Neural cell (in vitro differentiated cells): ENCODE measurements around the gene TLCD5. TPM values are rescaled to one million over a fixed set of nuclear protein-coding genes. Genes with fewer than 3 reads are reported as not detected.

Experiments used
- H2AFZ ChIP-seq: fragments of 200-600, 300-800 bp; sonication (generic), shearing (Covaris generic); 2 replicates; pipeline ENCODE4 v1.6.0; 2014; ENCODE audit warnings: low read depth, mild to moderate bottlenecking, antibody characterized with exemption, low read length, moderate library complexity
- H3F3A ChIP-seq: fragments of 200-600 bp; shearing (Covaris generic); 2 replicates; pipeline ENCODE4 v1.6.1; 2016; ENCODE audit warnings: mild to moderate bottlenecking, moderate library complexity, mixed read lengths, antibody characterized with exemption, low read length; ENCODE audit not compliant: insufficient read depth, poor library complexity, severe bottlenecking
- H3K27ac ChIP-seq: fragments of 200-600, 300-800 bp; sonication (generic), shearing (Covaris generic); 2 replicates; pipeline ENCODE4 v1.5.1; 2014; ENCODE audit warnings: mild to moderate bottlenecking, low read length, moderate library complexity
- H3K27me3 ChIP-seq: fragments of 300-800, 200-600 bp; sonication (generic), shearing (Covaris generic); 2 replicates; pipeline ENCODE4 v1.6.0; 2014; ENCODE audit warnings: mild to moderate bottlenecking, low read depth, low read length, moderate library complexity; ENCODE audit not compliant: insufficient read depth
- H3K36me3 ChIP-seq: fragments of 300-800, 200-600 bp; sonication (generic), shearing (Covaris generic); 2 replicates; pipeline ENCODE4 v1.5.1; 2014; ENCODE audit warnings: mild to moderate bottlenecking, antibody characterized with exemption, low read length, moderate library complexity; ENCODE audit not compliant: insufficient read depth
- H3K4me2 ChIP-seq: fragments of 300-800, 200-600 bp; sonication (generic), shearing (Covaris generic); 2 replicates; pipeline ENCODE4 v1.6.0; 2014; ENCODE audit warnings: mild to moderate bottlenecking, low read length
- H3K4me3 ChIP-seq: fragments of 300-800, 200-600 bp; sonication (generic), shearing (Covaris generic); 2 replicates; pipeline ENCODE4 v1.5.1; 2014; ENCODE audit warnings: mild to moderate bottlenecking, low read length, moderate library complexity
- H3K79me2 ChIP-seq: fragments of 200-600 bp; shearing (Covaris generic); replicated peaks from 2 replicates; pipeline ENCODE4 v1.6.0; 2014; ENCODE audit warnings: mild to moderate bottlenecking, low read length, moderate library complexity; ENCODE audit not compliant: insufficient read depth
- H3K9ac ChIP-seq: fragments of 300-800, 200-600 bp; sonication (generic), shearing (Covaris generic); 2 replicates; pipeline ENCODE4 v1.6.1; 2016; ENCODE audit warnings: mild to moderate bottlenecking, low read length, mixed read lengths
- H3K9me2 ChIP-seq: fragments of 200-600 bp; shearing (Covaris generic); 2 replicates; pipeline ENCODE4 v1.6.1; 2016; ENCODE audit warnings: mild to moderate bottlenecking, low read length, mixed read lengths; ENCODE audit not compliant: insufficient read depth
- H3K9me3 ChIP-seq: fragments of 200-600, 300-800 bp; sonication (generic), shearing (Covaris generic); 2 replicates; pipeline ENCODE4 v1.6.1; 2016; ENCODE audit warnings: mild to moderate bottlenecking, mixed run types, low read length, moderate library complexity, mixed read lengths
- H4K20me1 ChIP-seq: fragments of 200-600 bp; shearing (Covaris generic); 2 replicates; pipeline ENCODE4 v1.6.1; 2016; ENCODE audit warnings: mild to moderate bottlenecking, mixed run types; ENCODE audit not compliant: insufficient read depth
- CTCF ChIP-seq: fragments of 450-650 bp; IDR thresholded peaks from 2 replicates; pipeline ENCODE4 v1.5.1; 2014; ENCODE audit warnings: antibody characterized with exemption, mild to moderate bottlenecking, moderate library complexity; ENCODE audit not compliant: poor library complexity, severe bottlenecking
- EP300 ChIP-seq: fragments of 450-650 bp; conservative IDR thresholded peaks from 2 replicates; pipeline ENCODE4 v1.6.1; 2014; ENCODE audit warnings: antibody characterized with exemption, mild to moderate bottlenecking, moderate library complexity; ENCODE audit not compliant: poor library complexity, severe bottlenecking
- EZH2 ChIP-seq: fragments of 200-600, 300-800 bp; shearing (Covaris generic), sonication (generic); IDR thresholded peaks from 2 replicates; pipeline ENCODE4 v1.6.1; 2014; ENCODE audit warnings: antibody characterized with exemption, low read length, borderline replicate concordance, mild to moderate bottlenecking; ENCODE audit not compliant: insufficient read depth, poor library complexity, severe bottlenecking
- MXI1 ChIP-seq: fragments of 450-650 bp; conservative IDR thresholded peaks from 2 replicates; pipeline ENCODE4 v1.6.1; 2014; ENCODE audit warnings: antibody characterized with exemption, mild to moderate bottlenecking; ENCODE audit not compliant: poor library complexity, severe bottlenecking
- POLR2AphosphoS5 ChIP-seq: IDR thresholded peaks from 2 replicates; pipeline ENCODE4 v1.6.1; 2012
- RAD21 ChIP-seq: fragments of 450-650 bp; conservative IDR thresholded peaks from 2 replicates; pipeline ENCODE4 v1.6.1; 2014; ENCODE audit warnings: antibody characterized with exemption, mild to moderate bottlenecking, moderate library complexity
- REST ChIP-seq: IDR thresholded peaks from 2 replicates; pipeline ENCODE4 v1.6.1; 2012; ENCODE audit warnings: borderline replicate concordance
- SMC3 ChIP-seq: fragments of 450-650 bp; conservative IDR thresholded peaks from 2 replicates; pipeline ENCODE4 v1.6.1; 2014; ENCODE audit warnings: antibody characterized with exemption, mild to moderate bottlenecking, moderate library complexity; ENCODE audit not compliant: poor library complexity
- TAF1 ChIP-seq: IDR thresholded peaks from 2 replicates; pipeline ENCODE4 v1.6.1; 2012; ENCODE audit warnings: low read depth
- polyA plus RNA-seq: library from polyadenylated mRNA; depleted of rRNA; stranded (reverse); fragments of >200 nt; gene quantifications from 2 replicates; pipeline ENCODE4 v1.2.3, GENCODE V29; 2014

Gene TLCD5
- polyA plus RNA-seq, 1 donor from 2014 or later: 31.1 TPM

GRCh38 chr11:120304526-120304925, 20.6 kb upstream of the TLCD5 start:
- H3K9ac ChIP-seq: no peak overlapping the region
- H4K20me1 ChIP-seq: no peaks in the 10 kb centered on the region
- H3K9me2 ChIP-seq: no peaks in the 10 kb centered on the region
- no peaks in the 10 kb centered on the region for H3K9me3 ChIP-seq
- H3K4me2 ChIP-seq: no peak overlapping the region
- no peaks in the 10 kb centered on the region for H3F3A ChIP-seq
- no peaks in the 10 kb centered on the region for H3K27me3 ChIP-seq
- no peak overlapping the region for H2AFZ ChIP-seq
- no peak overlapping the region for H3K27ac ChIP-seq
- no peaks in the 10 kb centered on the region for H3K36me3 ChIP-seq
- H3K79me2 ChIP-seq: no peaks in the 10 kb centered on the region
- no peak for TF ChIP-seq REST
- TF ChIP-seq EZH2: no peak
- TF ChIP-seq RAD21: no peak
- TF ChIP-seq SMC3: no peak
- TF ChIP-seq EP300: no peak
- no peak for TF ChIP-seq CTCF
- no peak for TF ChIP-seq POLR2AphosphoS5
- TF ChIP-seq MXI1: no peak
- no peak for TF ChIP-seq TAF1
- H3K4me3 ChIP-seq: no peak overlapping the region

GRCh38 chr11:120305286-120305685, 19.8 kb upstream of the TLCD5 start:
- TF ChIP-seq CTCF (no peak), MXI1 (no peak), EZH2 (no peak), RAD21 (no peak), EP300 (no peak), SMC3 (no peak), REST (no peak), TAF1 (no peak), POLR2AphosphoS5 (no peak)
- Histone ChIP-seq H3K4me2 (no peak overlapping the region), H3K27ac (no peak overlapping the region), H3K27me3 (no peaks in the 10 kb centered on the region), H3K9ac (no peak overlapping the region), H4K20me1 (no peaks in the 10 kb centered on the region), H3F3A (no peaks in the 10 kb centered on the region), H3K36me3 (no peaks in the 10 kb centered on the region), H2AFZ (no peak overlapping the region), H3K9me2 (no peaks in the 10 kb centered on the region), H3K9me3 (no peaks in the 10 kb centered on the region), H3K79me2 (no peaks in the 10 kb centered on the region), H3K4me3 (no peak overlapping the region)
